Mononuclear cell (primary cell): ENCODE measurements around the gene RAB11FIP5. TPM values are rescaled to one million over a fixed set of nuclear protein-coding genes. Genes with fewer than 3 reads are reported as not detected.

Source experiments
- H3K27me3 ChIP-seq: 2 replicates; pipeline ENCODE4 v1.6.0; 2011; ENCODE audit warnings: low read length, control low read depth; ENCODE audit not compliant: insufficient read depth
- H3K4me1 ChIP-seq: 2 replicates; pipeline ENCODE4 v1.5.1; 2011; ENCODE audit warnings: mild to moderate bottlenecking, low read length, control low read depth; ENCODE audit not compliant: insufficient read depth
- H3K4me3 ChIP-seq: 2 replicates; pipeline ENCODE4 v1.5.1; 2011; ENCODE audit warnings: mild to moderate bottlenecking, low read length, moderate library complexity
- H3K9me3 ChIP-seq: 2 replicates; pipeline ENCODE4 v1.5.1; 2011; ENCODE audit warnings: low read depth, mild to moderate bottlenecking, control low read depth, low read length
- total RNA-seq: library from RNA; depleted of rRNA; stranded (reverse); fragments of >200 nt; gene quantifications from one replicate; pipeline ENCODE4 v1.2.3, GENCODE V29; 2012

The RAB11FIP5 gene
- total RNA-seq, 1 donor = 14.5 TPM

GRCh38 chr2:73114273-73114867 is 1.6 kb upstream of the RAB11FIP5 start:
- peaks cover 15% of the 10 kb centered on the region for H3K4me1 ChIP-seq
- no peaks in the 10 kb centered on the region for H3K9me3 ChIP-seq
- H3K4me3 ChIP-seq = no peak overlapping the region
- H3K27me3 ChIP-seq = peaks cover 36% of the 10 kb centered on the region

GRCh38 chr2:73112026-73112912 is 479 bp downstream of the RAB11FIP5 start:
- peaks cover 36% of the 10 kb centered on the region for H3K27me3 ChIP-seq
- H3K9me3 ChIP-seq = no peaks in the 10 kb centered on the region
- H3K4me1 ChIP-seq = peaks cover 23% of the 10 kb centered on the region
- H3K4me3 ChIP-seq = peak overlapping the region; percentile 42

- peaks cover 36% of the 10 kb centered on the region for H3K27me3 ChIP-seq
- H3K9me3 ChIP-seq = no peaks in the 10 kb centered on the region
- H3K4me1 ChIP-seq = peaks cover 27% of the 10 kb centered on the region
- peak overlapping the region; percentile 8 for H3K4me3 ChIP-seq
Measured at GRCh38 chr2:73111073-73112025, 1.4 kb downstream of the RAB11FIP5 start.

GRCh38 chr2:73110168-73111072 is 2.3 kb downstream of the RAB11FIP5 start:
- H3K4me1 ChIP-seq = peaks cover 27% of the 10 kb centered on the region

GRCh38 chr2:73109431-73110167 is 3.1 kb downstream of the RAB11FIP5 start:
- H3K4me3 ChIP-seq = no peak overlapping the region
- no peaks in the 10 kb centered on the region for H3K9me3 ChIP-seq
- peaks cover 27% of the 10 kb centered on the region for H3K4me1 ChIP-seq
- peaks cover 31% of the 10 kb centered on the region for H3K27me3 ChIP-seq

More at GRCh38 chr2:73110168-73111072, 2.3 kb downstream of the RAB11FIP5 start:
- H3K9me3 ChIP-seq = no peaks in the 10 kb centered on the region
- H3K27me3 ChIP-seq = peaks cover 36% of the 10 kb centered on the region
- no peak overlapping the region for H3K4me3 ChIP-seq

GRCh38 chr2:73107211-73107926 is 5.4 kb downstream of the RAB11FIP5 start:
- Histone ChIP-seq H3K4me3 (no peak overlapping the region), H3K27me3 (peaks cover 19% of the 10 kb centered on the region), H3K9me3 (no peaks in the 10 kb centered on the region), H3K4me1 (peaks cover 27% of the 10 kb centered on the region)

GRCh38 chr2:73106791-73107190 is 6.0 kb downstream of the RAB11FIP5 start:
- Histone ChIP-seq H3K4me3 (no peak overlapping the region), H3K27me3 (peaks cover 16% of the 10 kb centered on the region), H3K4me1 (peaks cover 21% of the 10 kb centered on the region), H3K9me3 (no peaks in the 10 kb centered on the region)

GRCh38 chr2:73105511-73105971 is 7.2 kb downstream of the RAB11FIP5 start:
- H3K4me3 ChIP-seq = no peak overlapping the region
- H3K9me3 ChIP-seq = no peaks in the 10 kb centered on the region
- H3K4me1 ChIP-seq = peaks cover 12% of the 10 kb centered on the region
- H3K27me3 ChIP-seq = peaks cover 5% of the 10 kb centered on the region

GRCh38 chr2:73104933-73105332 is 7.8 kb downstream of the RAB11FIP5 start:
- Histone ChIP-seq H3K4me1 (peaks cover 12% of the 10 kb centered on the region), H3K27me3 (peaks cover 3% of the 10 kb centered on the region), H3K9me3 (no peaks in the 10 kb centered on the region), H3K4me3 (no peak overlapping the region)

GRCh38 chr2:73103018-73103542 is 9.7 kb downstream of the RAB11FIP5 start:
- Histone ChIP-seq H3K9me3 (no peaks in the 10 kb centered on the region), H3K27me3 (no peaks in the 10 kb centered on the region), H3K4me1 (peaks cover 12% of the 10 kb centered on the region), H3K4me3 (no peak overlapping the region)

GRCh38 chr2:73101626-73102256 is 11.0 kb downstream of the RAB11FIP5 start:
- Histone ChIP-seq H3K4me1 (no peaks in the 10 kb centered on the region), H3K9me3 (no peaks in the 10 kb centered on the region), H3K27me3 (no peaks in the 10 kb centered on the region), H3K4me3 (no peak overlapping the region)

- H3K9me3 ChIP-seq = no peaks in the 10 kb centered on the region
- no peaks in the 10 kb centered on the region for H3K27me3 ChIP-seq
- H3K4me3 ChIP-seq = no peak overlapping the region
- no peaks in the 10 kb centered on the region for H3K4me1 ChIP-seq
Measured at GRCh38 chr2:73100956-73101355, 11.8 kb downstream of the RAB11FIP5 start.
